Measurements from ENCODE around the gene OR6C74.

OR6C74 gene

GRCh38 chr12:55244309-55244708 is at the start of gene OR6C74:
Gene OR6C74 (plus strand): TSS chr12:55244609. CDS start chr12:55247288, 2,679 bp downstream.
- no peak for DNase-seq

- DNase-seq = no peak
Measured at GRCh38 chr12:55220725-55221124, 23.7 kb upstream of the OR6C74 start, which contains the start of gene OR10A7. Gene OR10A7 (plus strand): TSS chr12:55221025. CDS start chr12:55221025, 0 bp downstream.

GRCh38 chr12:55226523-55226922 is 17.9 kb upstream of the OR6C74 start:
- DNase-seq = no peak

GRCh38 chr12:55227643-55228042 is 16.8 kb upstream of the OR6C74 start:
- no peak for DNase-seq

DNA sequence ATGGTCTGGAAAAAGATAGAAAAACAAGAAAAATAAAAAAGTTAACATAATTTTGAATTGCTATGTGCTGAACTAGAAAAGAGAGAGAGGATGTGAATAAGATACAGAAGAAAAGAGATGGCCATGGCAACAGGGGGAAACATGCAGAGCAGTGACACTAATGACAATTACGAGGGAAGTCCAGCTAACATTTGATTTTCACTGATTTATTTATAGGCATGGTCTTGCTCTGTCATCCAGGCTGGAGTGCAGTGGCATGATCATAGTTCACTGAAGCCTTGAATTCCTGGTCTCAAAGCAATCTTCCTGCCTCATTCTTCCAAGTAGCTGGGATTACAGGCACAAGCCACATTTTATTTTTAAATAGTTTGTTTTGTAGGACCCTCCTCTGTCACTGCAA is 1.8 kb downstream of the OR6C74 start:
- no peak for DNase-seq

- DNase-seq = no peak
Measured at GRCh38 chr12:55250944-55251343, 6.5 kb downstream of the OR6C74 start.

GRCh38 chr12:55253281-55253680 is 8.9 kb downstream of the OR6C74 start:
- DNase-seq = no peak

- no peak for DNase-seq
Measured at GRCh38 chr12:55256831-55257230, 12.4 kb downstream of the OR6C74 start.

- DNase-seq = no peak
Measured at GRCh38 chr12:55258303-55258702, 13.9 kb downstream of the OR6C74 start.

- DNase-seq = no peak
Measured at GRCh38 chr12:55280991-55281390, 36.6 kb downstream of the OR6C74 start.

- no peak for DNase-seq
Measured at GRCh38 chr12:55289999-55290398, 45.6 kb downstream of the OR6C74 start.
